ENCODE results near the gene OR51B4.

DNA sequence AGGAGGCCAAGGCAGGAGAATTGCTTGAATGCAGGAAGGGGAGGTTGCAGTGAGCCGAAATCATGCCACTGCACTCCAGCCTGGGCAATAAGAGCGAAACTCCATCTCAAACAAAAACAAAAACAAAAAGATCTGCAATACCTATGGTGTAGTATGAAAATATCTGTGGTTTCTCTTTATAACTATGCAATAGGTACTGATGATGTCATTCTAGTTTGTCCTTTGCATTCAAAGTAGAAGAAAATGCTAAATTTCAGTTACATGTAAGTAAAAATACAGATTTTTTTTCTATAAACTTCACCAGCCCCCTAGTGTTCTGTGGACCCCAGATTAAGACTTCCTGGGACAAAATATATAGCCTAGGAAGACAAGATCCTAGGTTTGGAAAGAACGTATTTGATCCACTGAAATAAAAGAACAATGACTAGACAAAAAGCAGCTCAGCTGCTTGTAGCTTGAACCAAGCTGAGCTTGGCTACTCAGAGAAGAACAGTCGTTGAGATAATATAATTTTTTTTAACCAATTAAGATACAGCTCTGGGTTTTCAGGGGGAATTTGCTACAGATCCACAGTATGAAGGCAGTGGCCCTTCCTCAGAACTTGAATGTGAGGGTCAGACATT, 29.2 kb downstream of the OR51B4 start:
- TF ChIP-seq, protein P1, sequence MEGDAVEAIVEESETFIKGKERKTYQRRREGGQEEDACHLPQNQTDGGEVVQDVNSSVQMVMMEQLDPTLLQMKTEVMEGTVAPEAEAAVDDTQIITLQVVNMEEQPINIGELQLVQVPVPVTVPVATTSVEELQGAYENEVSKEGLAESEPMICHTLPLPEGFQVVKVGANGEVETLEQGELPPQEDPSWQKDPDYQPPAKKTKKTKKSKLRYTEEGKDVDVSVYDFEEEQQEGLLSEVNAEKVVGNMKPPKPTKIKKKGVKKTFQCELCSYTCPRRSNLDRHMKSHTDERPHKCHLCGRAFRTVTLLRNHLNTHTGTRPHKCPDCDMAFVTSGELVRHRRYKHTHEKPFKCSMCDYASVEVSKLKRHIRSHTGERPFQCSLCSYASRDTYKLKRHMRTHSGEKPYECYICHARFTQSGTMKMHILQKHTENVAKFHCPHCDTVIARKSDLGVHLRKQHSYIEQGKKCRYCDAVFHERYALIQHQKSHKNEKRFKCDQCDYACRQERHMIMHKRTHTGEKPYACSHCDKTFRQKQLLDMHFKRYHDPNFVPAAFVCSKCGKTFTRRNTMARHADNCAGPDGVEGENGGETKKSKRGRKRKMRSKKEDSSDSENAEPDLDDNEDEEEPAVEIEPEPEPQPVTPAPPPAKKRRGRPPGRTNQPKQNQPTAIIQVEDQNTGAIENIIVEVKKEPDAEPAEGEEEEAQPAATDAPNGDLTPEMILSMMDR (IDR thresholded peaks at IDR 0.05), result no peak
- TF ChIP-seq POLR2A (IDR thresholded peaks at IDR 0.05), result no peak

All from thyroid gland (tissue), 4 donors.